Measurements from ENCODE around the gene COL4A5. TPM values are rescaled to one million over a fixed set of nuclear protein-coding genes. Genes with fewer than 3 reads are reported as not detected.

COL4A5 gene
- polyA plus RNA-seq, 1 donor, result 43.1 TPM

DNA sequence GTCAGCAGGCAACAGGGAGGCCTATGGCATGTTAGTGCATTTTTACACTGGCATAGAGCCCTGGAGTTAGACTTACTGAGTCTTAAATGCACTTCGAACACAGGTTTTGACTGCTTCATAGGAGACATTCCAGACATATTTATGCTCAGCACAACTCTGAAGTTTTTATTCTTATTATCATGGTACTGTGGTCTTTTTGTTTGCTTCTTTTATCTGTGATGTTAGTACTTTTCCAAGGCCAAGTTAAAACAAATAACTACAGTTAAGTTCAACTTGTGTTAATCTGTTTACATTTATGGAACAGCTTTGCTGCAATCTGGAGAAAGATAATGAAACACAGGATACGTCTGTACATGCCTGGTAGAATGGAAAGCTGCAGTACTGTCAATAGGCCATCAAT is 76.5 kb downstream of the COL4A5 start:
- Histone ChIP-seq H3K4me3 (ENCODE audit: low read length) (no peak overlapping the region), H3K27ac (ENCODE audit: low read length) (no peak overlapping the region), H3K4me1 (ENCODE audit: control insufficient read depth, insufficient read depth, low read length) (no peaks in the 10 kb centered on the region), H3K36me3 (ENCODE audit: control insufficient read depth, insufficient read depth, low read length) (no peaks in the 10 kb centered on the region), H3K9me3 (ENCODE audit: control insufficient read depth, low read depth, low read length) (no peaks in the 10 kb centered on the region), H3K27me3 (ENCODE audit: control insufficient read depth, insufficient read depth, low read length) (no peaks in the 10 kb centered on the region)
- no CpG with 5 or more reads among the region's 2 CpGs for WGBS (ENCODE audit: insufficient coverage, low lambda C conversion rate)
- DNase-seq, result no peak

DNA sequence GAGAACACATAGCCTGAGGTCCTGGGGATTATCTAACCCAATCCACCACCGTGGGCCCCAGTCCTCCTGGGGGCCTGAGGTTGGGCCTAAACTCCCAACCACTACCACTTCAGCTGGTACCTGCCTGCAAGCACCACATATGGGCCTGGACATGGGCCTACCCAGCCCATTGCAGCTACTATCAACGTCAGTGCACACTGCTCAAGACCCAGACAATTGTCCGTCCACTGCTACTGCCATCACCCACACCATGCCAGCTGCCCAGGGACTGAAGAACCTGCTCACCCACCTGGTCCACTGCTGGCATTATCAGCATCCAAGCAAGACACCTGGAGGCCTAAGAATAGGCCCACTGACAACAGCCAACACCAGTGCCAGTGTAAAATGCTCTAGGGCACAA is 88.1 kb downstream of the COL4A5 start:
- no peaks in the 10 kb centered on the region for H3K36me3 ChIP-seq (ENCODE audit: control insufficient read depth, insufficient read depth, low read length)
- no peaks in the 10 kb centered on the region for H3K9me3 ChIP-seq (ENCODE audit: control insufficient read depth, low read depth, low read length)
- H3K27me3 ChIP-seq (ENCODE audit: control insufficient read depth, insufficient read depth, low read length), result no peaks in the 10 kb centered on the region
- H3K4me3 ChIP-seq (ENCODE audit: low read length), result no peak overlapping the region
- H3K4me1 ChIP-seq (ENCODE audit: control insufficient read depth, insufficient read depth, low read length), result no peaks in the 10 kb centered on the region
- WGBS (ENCODE audit: insufficient coverage, low lambda C conversion rate), result no CpG with 5 or more reads among the region's 3 CpGs
- no peak overlapping the region for H3K27ac ChIP-seq (ENCODE audit: low read length)
- no peak for DNase-seq

GRCh38 chrX:108537005-108537404 is 97.4 kb downstream of the COL4A5 start:
- Histone ChIP-seq H3K27me3 (ENCODE audit: control insufficient read depth, insufficient read depth, low read length) (no peaks in the 10 kb centered on the region), H3K27ac (ENCODE audit: low read length) (no peak overlapping the region), H3K4me1 (ENCODE audit: control insufficient read depth, insufficient read depth, low read length) (no peaks in the 10 kb centered on the region), H3K36me3 (ENCODE audit: control insufficient read depth, insufficient read depth, low read length) (no peaks in the 10 kb centered on the region), H3K9me3 (ENCODE audit: control insufficient read depth, low read depth, low read length) (no peaks in the 10 kb centered on the region), H3K4me3 (ENCODE audit: low read length) (no peak overlapping the region)
- peak; percentile 1 to 5 for DNase-seq
- WGBS (ENCODE audit: insufficient coverage, low lambda C conversion rate), result no CpG with 5 or more reads among the region's 2 CpGs

DNA sequence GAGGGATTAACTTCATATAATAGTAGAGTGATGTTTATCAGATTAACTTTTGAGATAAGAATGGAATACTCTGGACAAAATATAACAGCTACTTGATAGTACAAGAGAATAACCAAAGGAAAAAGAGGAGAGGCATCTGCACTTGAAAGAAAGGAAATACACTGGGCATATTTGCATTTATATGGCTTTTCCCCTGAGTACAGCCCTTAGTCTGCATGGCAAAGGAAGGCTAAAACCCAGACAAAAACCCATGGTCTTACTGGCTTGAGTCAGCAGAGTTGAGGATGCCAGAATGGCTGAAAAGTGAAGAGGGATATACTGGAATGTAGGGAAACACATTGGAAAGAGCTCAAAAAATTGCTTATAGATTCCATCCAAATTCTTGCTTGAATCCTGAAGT is 101.6 kb downstream of the COL4A5 start:
- no peaks in the 10 kb centered on the region for H3K9me3 ChIP-seq (ENCODE audit: control insufficient read depth, low read depth, low read length)
- no peaks in the 10 kb centered on the region for H3K27me3 ChIP-seq (ENCODE audit: control insufficient read depth, insufficient read depth, low read length)
- DNase-seq, result no peak
- no peaks in the 10 kb centered on the region for H3K4me1 ChIP-seq (ENCODE audit: control insufficient read depth, insufficient read depth, low read length)
- H3K36me3 ChIP-seq (ENCODE audit: control insufficient read depth, insufficient read depth, low read length), result no peaks in the 10 kb centered on the region
- H3K27ac ChIP-seq (ENCODE audit: low read length), result no peak overlapping the region
- no peak overlapping the region for H3K4me3 ChIP-seq (ENCODE audit: low read length)

DNA sequence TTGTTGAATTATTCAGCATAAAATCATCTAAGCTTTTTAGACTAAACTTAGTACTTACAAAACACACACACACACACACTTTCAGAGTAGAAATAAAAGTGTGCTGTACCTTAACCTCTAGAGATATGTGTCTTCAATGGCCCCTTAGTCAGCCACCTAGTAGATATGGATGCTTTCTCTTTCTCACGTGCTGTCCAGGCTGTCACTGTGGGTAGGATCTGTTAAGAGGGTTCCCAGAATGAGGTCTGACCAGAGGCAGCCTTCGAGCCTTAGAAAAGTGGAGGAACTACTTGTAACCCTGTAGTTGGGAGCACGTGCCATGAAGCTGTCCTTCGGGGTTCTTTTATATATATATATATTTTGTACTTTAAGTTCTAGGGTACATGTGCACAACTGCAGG is 117.9 kb downstream of the COL4A5 start:
- Histone ChIP-seq H3K27ac (ENCODE audit: low read length) (no peak overlapping the region), H3K9me3 (ENCODE audit: control insufficient read depth, low read depth, low read length) (no peaks in the 10 kb centered on the region), H3K4me1 (ENCODE audit: control insufficient read depth, insufficient read depth, low read length) (no peaks in the 10 kb centered on the region), H3K36me3 (ENCODE audit: control insufficient read depth, insufficient read depth, low read length) (no peaks in the 10 kb centered on the region), H3K27me3 (ENCODE audit: control insufficient read depth, insufficient read depth, low read length) (no peaks in the 10 kb centered on the region), H3K4me3 (ENCODE audit: low read length) (no peak overlapping the region)
- DNase-seq, result peak; percentile 29 to 53
- no CpG with 5 or more reads among the region's 4 CpGs for WGBS (ENCODE audit: insufficient coverage, low lambda C conversion rate)

GRCh38 chrX:108558217-108558616 is 118.6 kb downstream of the COL4A5 start:
- no peak overlapping the region for H3K27ac ChIP-seq (ENCODE audit: low read length)
- H3K9me3 ChIP-seq (ENCODE audit: control insufficient read depth, low read depth, low read length), result no peaks in the 10 kb centered on the region
- H3K4me1 ChIP-seq (ENCODE audit: control insufficient read depth, insufficient read depth, low read length), result no peaks in the 10 kb centered on the region
- no peaks in the 10 kb centered on the region for H3K27me3 ChIP-seq (ENCODE audit: control insufficient read depth, insufficient read depth, low read length)
- no CpG with 5 or more reads among the region's 1 CpG for WGBS (ENCODE audit: insufficient coverage, low lambda C conversion rate)
- no peak overlapping the region for H3K4me3 ChIP-seq (ENCODE audit: low read length)
- H3K36me3 ChIP-seq (ENCODE audit: control insufficient read depth, insufficient read depth, low read length), result no peaks in the 10 kb centered on the region
- DNase-seq, result no peak

DNA sequence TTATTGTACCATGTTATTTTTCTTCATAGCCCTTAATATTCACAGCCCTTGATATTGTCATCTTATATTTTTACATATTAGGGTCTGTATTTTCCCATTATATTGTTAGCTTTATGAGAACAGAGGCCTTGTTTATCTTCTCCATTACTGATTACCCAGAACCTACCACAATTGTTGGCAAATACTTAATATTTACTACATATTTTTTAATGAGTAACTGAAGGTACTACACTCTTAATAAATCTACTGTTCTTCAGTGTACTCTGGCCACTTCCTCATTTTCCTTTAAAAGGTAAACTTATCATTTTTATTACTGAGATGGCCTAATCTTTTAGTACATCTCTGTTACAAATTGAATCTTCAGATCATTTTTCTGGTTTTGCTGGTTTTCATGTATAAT is 133.5 kb downstream of the COL4A5 start:
- Histone ChIP-seq H3K27ac (ENCODE audit: low read length) (no peak overlapping the region), H3K36me3 (ENCODE audit: control insufficient read depth, insufficient read depth, low read length) (no peaks in the 10 kb centered on the region), H3K9me3 (ENCODE audit: control insufficient read depth, low read depth, low read length) (no peaks in the 10 kb centered on the region), H3K27me3 (ENCODE audit: control insufficient read depth, insufficient read depth, low read length) (no peaks in the 10 kb centered on the region), H3K4me3 (ENCODE audit: low read length) (no peak overlapping the region), H3K4me1 (ENCODE audit: control insufficient read depth, insufficient read depth, low read length) (no peaks in the 10 kb centered on the region)
- no peak for DNase-seq

GRCh38 chrX:108582151-108582550 is 142.5 kb downstream of the COL4A5 start:
- DNase-seq, result no peak
- Histone ChIP-seq H3K27ac (ENCODE audit: low read length) (no peak overlapping the region), H3K36me3 (ENCODE audit: control insufficient read depth, insufficient read depth, low read length) (no peaks in the 10 kb centered on the region), H3K9me3 (ENCODE audit: control insufficient read depth, low read depth, low read length) (no peaks in the 10 kb centered on the region), H3K27me3 (ENCODE audit: control insufficient read depth, insufficient read depth, low read length) (no peaks in the 10 kb centered on the region), H3K4me3 (ENCODE audit: low read length) (no peak overlapping the region), H3K4me1 (ENCODE audit: control insufficient read depth, insufficient read depth, low read length) (no peaks in the 10 kb centered on the region)
- WGBS (ENCODE audit: insufficient coverage, low lambda C conversion rate), result no CpG with 5 or more reads among the region's 1 CpG

- no peak for DNase-seq
- H3K9me3 ChIP-seq (ENCODE audit: control insufficient read depth, low read depth, low read length), result no peaks in the 10 kb centered on the region
- H3K4me3 ChIP-seq (ENCODE audit: low read length), result no peak overlapping the region
- no peaks in the 10 kb centered on the region for H3K4me1 ChIP-seq (ENCODE audit: control insufficient read depth, insufficient read depth, low read length)
- no peaks in the 10 kb centered on the region for H3K36me3 ChIP-seq (ENCODE audit: control insufficient read depth, insufficient read depth, low read length)
- WGBS (ENCODE audit: insufficient coverage, low lambda C conversion rate), result no CpG with 5 or more reads among the region's 2 CpGs
- H3K27me3 ChIP-seq (ENCODE audit: control insufficient read depth, insufficient read depth, low read length), result no peaks in the 10 kb centered on the region
- H3K27ac ChIP-seq (ENCODE audit: low read length), result no peak overlapping the region
These were observed 145.1 kb downstream of the COL4A5 start for GRCh38 chrX:108584617-108585211.

DNA sequence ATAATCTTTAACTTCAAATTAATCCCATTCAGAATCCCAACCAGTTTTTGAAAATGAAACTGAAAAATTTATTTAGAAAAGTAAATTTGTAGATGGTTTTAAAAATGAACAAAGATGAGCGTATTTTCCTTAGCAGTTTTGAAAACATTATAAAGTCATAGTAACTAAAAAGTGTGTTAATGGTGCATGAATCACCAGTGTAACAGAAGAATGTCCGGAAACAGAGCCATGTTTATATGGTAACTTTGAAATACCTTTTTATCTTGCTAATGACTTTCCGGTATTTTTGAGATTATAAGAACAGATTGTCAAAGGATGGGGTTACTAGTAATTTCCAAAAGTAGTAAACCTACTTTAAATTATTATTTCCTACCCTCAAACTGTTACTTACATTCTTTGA is 150.9 kb downstream of the COL4A5 start:
- DNase-seq, result no peak
- H3K27ac ChIP-seq (ENCODE audit: low read length), result no peak overlapping the region
- peaks cover 2% of the 10 kb centered on the region for H3K36me3 ChIP-seq (ENCODE audit: control insufficient read depth, insufficient read depth, low read length)
- no peaks in the 10 kb centered on the region for H3K4me1 ChIP-seq (ENCODE audit: control insufficient read depth, insufficient read depth, low read length)
- 83% methylated on average over 1 of the region's 3 CpGs for WGBS (ENCODE audit: insufficient coverage, low lambda C conversion rate)
- H3K9me3 ChIP-seq (ENCODE audit: control insufficient read depth, low read depth, low read length), result no peaks in the 10 kb centered on the region
- H3K27me3 ChIP-seq (ENCODE audit: control insufficient read depth, insufficient read depth, low read length), result no peaks in the 10 kb centered on the region
- H3K4me3 ChIP-seq (ENCODE audit: low read length), result no peak overlapping the region

- no peaks in the 10 kb centered on the region for H3K4me1 ChIP-seq (ENCODE audit: control insufficient read depth, insufficient read depth, low read length)
- no CpG with 5 or more reads among the region's 4 CpGs for whole genome bisulfite sequencing (ENCODE audit: insufficient coverage, low lambda C conversion rate)
- no peaks in the 10 kb centered on the region for H3K27me3 ChIP-seq (ENCODE audit: control insufficient read depth, insufficient read depth, low read length)
- H3K9me3 ChIP-seq (ENCODE audit: control insufficient read depth, low read depth, low read length), result no peaks in the 10 kb centered on the region
- no peak overlapping the region for H3K4me3 ChIP-seq (ENCODE audit: low read length)
- no peaks in the 10 kb centered on the region for H3K36me3 ChIP-seq (ENCODE audit: control insufficient read depth, insufficient read depth, low read length)
- no peak for DNase-seq
- no peak overlapping the region for H3K27ac ChIP-seq (ENCODE audit: low read length)
These were observed 161.6 kb downstream of the COL4A5 start for GRCh38 chrX:108601276-108601675.
